GM12872 (cell line): ENCODE results near the gene ELOB.

Experiments
- TF ChIP-seq, protein P1 (sequence below): IDR thresholded peaks from 3 replicates; pipeline ENCODE4 v1.5.1; 2011; ENCODE audit warnings: low read depth, mild to moderate bottlenecking, low read length, moderate library complexity; ENCODE audit not compliant: insufficient read depth

ELOB gene

DNA sequence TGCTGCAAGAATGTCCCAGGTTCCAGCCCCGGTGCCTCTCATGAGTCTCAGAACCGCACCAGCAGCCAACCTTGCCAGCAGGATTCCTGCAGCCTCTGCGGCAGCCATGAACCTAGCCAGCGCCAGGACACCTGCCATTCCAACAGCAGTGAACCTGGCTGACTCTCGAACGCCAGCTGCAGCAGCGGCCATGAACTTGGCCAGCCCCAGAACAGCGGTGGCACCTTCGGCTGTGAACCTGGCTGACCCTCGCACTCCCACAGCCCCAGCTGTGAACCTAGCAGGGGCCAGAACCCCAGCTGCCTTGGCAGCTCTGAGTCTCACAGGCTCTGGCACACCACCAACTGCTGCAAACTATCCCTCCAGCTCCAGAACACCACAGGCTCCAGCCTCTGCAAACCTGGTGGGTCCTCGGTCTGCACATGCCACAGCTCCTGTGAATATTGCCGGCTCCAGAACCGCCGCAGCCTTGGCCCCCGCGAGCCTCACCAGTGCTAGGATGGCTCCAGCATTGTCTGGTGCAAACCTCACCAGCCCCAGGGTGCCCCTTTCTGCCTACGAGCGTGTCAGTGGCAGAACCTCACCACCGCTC is 9.8 kb downstream of the ELOB start:
- TF ChIP-seq, protein P1, sequence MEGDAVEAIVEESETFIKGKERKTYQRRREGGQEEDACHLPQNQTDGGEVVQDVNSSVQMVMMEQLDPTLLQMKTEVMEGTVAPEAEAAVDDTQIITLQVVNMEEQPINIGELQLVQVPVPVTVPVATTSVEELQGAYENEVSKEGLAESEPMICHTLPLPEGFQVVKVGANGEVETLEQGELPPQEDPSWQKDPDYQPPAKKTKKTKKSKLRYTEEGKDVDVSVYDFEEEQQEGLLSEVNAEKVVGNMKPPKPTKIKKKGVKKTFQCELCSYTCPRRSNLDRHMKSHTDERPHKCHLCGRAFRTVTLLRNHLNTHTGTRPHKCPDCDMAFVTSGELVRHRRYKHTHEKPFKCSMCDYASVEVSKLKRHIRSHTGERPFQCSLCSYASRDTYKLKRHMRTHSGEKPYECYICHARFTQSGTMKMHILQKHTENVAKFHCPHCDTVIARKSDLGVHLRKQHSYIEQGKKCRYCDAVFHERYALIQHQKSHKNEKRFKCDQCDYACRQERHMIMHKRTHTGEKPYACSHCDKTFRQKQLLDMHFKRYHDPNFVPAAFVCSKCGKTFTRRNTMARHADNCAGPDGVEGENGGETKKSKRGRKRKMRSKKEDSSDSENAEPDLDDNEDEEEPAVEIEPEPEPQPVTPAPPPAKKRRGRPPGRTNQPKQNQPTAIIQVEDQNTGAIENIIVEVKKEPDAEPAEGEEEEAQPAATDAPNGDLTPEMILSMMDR: no peak

DNA sequence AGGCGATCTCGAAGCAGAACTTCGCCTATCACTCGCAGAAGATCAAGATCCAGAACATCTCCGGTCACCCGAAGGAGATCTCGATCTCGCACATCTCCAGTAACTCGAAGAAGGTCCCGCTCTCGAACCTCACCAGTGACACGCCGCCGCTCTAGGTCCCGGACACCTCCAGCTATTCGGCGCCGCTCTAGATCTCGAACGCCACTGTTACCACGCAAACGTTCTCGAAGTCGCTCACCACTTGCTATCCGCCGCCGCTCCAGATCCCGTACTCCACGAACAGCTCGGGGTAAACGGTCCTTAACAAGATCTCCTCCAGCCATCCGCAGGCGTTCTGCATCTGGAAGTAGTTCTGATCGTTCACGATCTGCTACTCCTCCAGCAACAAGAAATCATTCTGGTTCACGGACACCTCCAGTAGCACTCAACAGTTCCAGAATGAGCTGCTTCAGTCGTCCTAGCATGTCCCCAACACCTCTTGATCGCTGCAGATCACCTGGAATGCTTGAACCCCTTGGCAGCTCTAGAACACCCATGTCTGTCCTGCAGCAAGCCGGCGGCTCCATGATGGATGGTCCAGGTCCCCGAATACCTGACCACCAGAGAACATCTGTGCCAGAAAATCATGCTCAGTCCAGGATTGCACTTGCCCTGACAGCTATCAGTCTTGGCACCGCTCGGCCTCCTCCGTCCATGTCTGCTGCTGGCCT is 10.5 kb downstream of the ELOB start:
- TF ChIP-seq, protein P1: no peak

DNA sequence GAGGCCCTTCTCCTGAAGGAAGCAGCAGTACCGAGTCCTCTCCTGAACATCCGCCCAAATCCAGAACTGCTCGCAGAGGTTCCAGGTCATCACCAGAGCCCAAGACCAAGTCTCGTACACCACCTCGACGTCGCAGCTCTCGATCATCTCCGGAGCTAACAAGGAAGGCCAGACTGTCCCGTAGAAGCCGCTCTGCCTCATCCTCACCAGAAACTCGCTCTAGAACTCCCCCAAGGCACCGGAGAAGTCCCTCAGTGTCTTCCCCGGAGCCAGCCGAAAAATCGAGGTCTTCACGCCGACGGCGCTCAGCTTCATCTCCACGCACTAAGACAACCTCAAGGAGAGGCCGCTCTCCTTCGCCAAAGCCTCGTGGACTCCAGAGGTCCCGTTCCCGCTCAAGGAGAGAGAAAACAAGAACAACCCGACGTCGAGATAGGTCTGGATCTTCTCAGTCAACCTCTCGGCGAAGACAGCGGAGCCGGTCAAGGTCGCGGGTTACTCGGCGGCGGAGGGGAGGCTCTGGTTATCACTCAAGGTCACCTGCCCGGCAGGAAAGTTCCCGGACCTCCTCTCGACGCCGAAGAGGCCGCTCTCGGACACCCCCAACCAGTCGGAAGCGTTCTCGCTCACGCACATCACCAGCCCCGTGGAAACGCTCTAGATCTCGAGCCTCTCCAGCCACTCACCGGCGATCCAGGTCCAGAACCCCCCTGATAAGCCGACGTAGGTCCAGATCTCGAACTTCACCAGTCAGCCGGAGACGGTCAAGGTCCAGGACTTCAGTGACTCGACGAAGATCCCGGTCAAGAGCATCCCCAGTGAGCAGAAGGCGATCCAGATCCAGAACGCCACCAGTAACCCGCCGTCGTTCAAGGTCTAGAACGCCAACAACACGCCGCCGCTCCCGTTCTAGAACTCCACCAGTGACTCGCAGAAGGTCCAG is 11.3 kb downstream of the ELOB start:
- TF ChIP-seq, protein P1: no peak

DNA sequence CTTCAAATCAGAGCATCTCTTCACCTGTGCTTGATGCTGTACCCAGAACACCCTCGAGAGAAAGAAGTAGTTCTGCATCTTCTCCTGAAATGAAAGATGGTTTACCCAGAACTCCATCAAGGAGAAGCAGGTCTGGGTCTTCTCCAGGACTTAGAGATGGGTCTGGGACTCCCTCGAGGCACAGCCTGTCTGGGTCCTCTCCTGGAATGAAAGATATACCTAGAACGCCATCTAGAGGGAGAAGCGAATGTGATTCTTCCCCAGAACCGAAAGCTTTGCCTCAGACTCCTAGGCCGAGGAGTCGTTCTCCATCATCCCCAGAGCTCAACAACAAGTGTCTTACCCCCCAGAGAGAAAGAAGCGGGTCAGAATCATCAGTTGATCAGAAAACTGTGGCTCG is 12.4 kb downstream of the ELOB start:
- TF ChIP-seq, protein P1: no peak

DNA sequence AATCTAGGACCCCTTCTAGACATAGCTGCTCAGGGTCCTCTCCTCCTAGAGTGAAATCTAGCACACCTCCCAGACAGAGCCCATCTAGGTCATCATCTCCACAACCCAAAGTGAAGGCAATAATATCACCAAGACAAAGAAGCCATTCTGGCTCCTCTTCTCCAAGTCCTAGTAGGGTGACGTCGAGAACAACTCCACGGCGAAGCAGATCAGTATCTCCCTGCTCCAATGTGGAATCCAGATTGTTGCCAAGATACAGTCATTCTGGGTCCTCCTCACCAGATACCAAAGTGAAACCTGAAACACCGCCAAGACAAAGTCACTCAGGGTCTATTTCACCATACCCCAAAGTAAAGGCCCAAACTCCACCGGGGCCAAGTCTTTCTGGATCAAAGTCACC is 13.9 kb downstream of the ELOB start:
- TF ChIP-seq, protein P1: no peak

DNA sequence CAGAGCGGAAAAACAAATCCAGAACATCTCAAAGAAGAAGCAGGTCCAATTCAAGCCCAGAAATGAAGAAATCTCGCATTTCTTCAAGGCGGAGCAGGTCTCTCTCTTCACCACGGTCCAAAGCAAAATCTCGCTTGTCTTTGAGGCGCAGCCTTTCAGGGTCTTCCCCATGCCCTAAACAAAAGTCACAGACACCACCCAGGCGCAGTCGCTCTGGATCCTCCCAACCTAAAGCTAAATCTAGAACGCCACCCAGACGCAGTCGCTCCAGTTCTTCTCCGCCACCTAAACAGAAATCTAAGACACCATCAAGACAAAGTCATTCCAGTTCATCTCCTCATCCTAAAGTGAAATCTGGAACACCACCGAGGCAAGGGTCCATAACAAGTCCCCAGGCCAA is 14.4 kb downstream of the ELOB start:
- TF ChIP-seq, protein P1: no peak
